Activated CD4-positive, alpha-beta T cell treated with anti-CD3 and anti-CD28 coated beads, Interleukin-2, amount 50 U/mL, for 4 hours (primary cell): ENCODE data around the gene SMYD3.

Source experiments
- DNase-seq, 2 experiments: peaks; one replicate each; pipeline ENCODE4 v3.0.0-alpha.2; 2020

Gene SMYD3

GRCh38 chr1:246515390-246516005 lies 8.4 kb upstream of the SMYD3 start:
- DNase-seq: no peak

GRCh38 chr1:246513619-246514343 lies 6.7 kb upstream of the SMYD3 start:
- DNase-seq: no peak

GRCh38 chr1:246513041-246513440 lies 6.0 kb upstream of the SMYD3 start:
- no peak for DNase-seq

- no peak for DNase-seq
Observed at GRCh38 chr1:246512635-246513034, 5.6 kb upstream of the SMYD3 start.

- no peak for DNase-seq
Observed at GRCh38 chr1:246512230-246512629, 5.2 kb upstream of the SMYD3 start.

- DNase-seq: no peak
Observed at GRCh38 chr1:246511203-246511602, 4.1 kb upstream of the SMYD3 start.

- DNase-seq: no peak
Observed at GRCh38 chr1:246510147-246511030, 3.3 kb upstream of the SMYD3 start.

- no peak for DNase-seq
Observed at GRCh38 chr1:246508897-246509688, 2.0 kb upstream of the SMYD3 start.

- DNase-seq: no peak
Observed at GRCh38 chr1:246506367-246506673, 759 bp downstream of the SMYD3 start.

- DNase-seq: no peak
Observed at GRCh38 chr1:246503341-246503740, 3.7 kb downstream of the SMYD3 start.

- DNase-seq: no peak
Observed at GRCh38 chr1:246497331-246497915, 9.7 kb downstream of the SMYD3 start.

GRCh38 chr1:246492611-246493245 lies 14.4 kb downstream of the SMYD3 start:
- peak in 1 of 2 experiments; percentile 15 for DNase-seq

GRCh38 chr1:246491551-246492053 lies 15.5 kb downstream of the SMYD3 start:
- DNase-seq: no peak

- no peak for DNase-seq
Observed at GRCh38 chr1:246488674-246489073, 18.4 kb downstream of the SMYD3 start.

GRCh38 chr1:246483569-246483933 lies 23.5 kb downstream of the SMYD3 start:
- DNase-seq: no peak

GRCh38 chr1:246482805-246483568 lies 24.1 kb downstream of the SMYD3 start:
- no peak for DNase-seq

- no peak for DNase-seq
Observed at GRCh38 chr1:246479061-246479460, 28.0 kb downstream of the SMYD3 start.

- no peak for DNase-seq
Observed at GRCh38 chr1:246477634-246478033, 29.4 kb downstream of the SMYD3 start.

GRCh38 chr1:246476771-246477170 lies 30.3 kb downstream of the SMYD3 start:
- no peak for DNase-seq

GRCh38 chr1:246471688-246472087 lies 35.4 kb downstream of the SMYD3 start:
- DNase-seq: no peak

GRCh38 chr1:246470585-246470984 lies 36.5 kb downstream of the SMYD3 start:
- no peak for DNase-seq
